Fibroblast of skin of back (primary cell): Measurements from ENCODE around the gene BRSK1.

Source experiments
- DNase-seq: peaks from one replicate; pipeline ENCODE4 v3.0.0-alpha.2; 2013

BRSK1 gene

DNA sequence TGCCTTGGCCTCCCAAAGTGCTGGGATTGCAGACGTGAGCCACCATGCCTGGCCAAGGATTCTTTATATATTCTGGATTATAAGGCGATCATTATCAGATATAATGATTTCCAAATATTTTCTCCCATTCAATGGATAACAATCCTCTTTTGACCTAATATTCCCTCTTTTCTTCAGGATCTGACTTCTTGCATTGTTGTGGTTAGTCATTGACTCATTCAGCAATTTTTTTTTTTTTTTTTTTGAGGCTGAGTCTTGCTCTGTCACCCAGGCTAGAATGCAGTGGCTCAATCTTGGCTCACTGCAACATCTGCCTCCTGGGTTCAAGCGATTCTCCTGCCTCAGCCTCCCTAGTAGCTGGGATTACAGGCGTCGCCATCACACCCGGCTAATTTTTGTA, 46.0 kb downstream of the BRSK1 start:
- peak; percentile 60 for DNase-seq

DNA sequence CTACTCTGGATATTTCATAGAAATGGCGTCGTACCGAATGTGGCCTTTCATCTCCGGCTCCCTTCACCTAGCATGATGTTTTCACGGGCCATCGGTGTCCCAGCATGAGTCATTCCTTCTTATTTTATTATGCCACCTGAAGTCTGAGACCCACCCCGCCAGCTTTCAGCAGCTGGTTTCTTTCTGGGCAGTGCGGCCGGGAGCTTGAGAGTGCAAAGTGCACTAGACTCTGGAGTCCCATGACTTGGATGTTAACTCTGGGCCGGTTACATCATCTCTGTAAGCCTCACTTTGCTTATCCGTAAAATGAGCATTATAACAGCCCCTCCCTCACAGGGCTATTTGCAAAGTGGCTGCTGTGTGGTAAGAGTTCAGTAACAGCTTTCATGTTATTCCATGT, 50.1 kb downstream of the BRSK1 start:
- DNase-seq, result no peak

DNA sequence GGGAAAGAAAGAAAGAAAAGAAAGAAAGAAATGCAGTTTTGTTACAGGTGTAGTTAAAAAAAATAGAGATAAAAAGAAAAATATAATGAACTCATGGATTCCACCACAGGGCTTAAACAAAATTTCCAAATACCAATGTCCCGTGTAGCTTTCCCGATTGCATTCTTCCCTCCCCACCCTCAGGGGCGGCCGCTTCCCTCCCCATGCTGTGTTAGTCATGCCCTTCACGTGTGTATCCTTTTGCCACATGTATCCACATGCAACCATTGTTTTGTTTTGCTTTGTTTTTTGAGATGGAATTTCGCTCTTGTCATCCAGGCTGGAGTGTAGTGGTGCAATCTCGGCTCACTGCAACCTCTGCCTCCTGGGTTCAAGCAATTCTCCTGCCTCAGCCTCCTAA, 52.3 kb downstream of the BRSK1 start:
- DNase-seq, result peak; percentile 57

DNA sequence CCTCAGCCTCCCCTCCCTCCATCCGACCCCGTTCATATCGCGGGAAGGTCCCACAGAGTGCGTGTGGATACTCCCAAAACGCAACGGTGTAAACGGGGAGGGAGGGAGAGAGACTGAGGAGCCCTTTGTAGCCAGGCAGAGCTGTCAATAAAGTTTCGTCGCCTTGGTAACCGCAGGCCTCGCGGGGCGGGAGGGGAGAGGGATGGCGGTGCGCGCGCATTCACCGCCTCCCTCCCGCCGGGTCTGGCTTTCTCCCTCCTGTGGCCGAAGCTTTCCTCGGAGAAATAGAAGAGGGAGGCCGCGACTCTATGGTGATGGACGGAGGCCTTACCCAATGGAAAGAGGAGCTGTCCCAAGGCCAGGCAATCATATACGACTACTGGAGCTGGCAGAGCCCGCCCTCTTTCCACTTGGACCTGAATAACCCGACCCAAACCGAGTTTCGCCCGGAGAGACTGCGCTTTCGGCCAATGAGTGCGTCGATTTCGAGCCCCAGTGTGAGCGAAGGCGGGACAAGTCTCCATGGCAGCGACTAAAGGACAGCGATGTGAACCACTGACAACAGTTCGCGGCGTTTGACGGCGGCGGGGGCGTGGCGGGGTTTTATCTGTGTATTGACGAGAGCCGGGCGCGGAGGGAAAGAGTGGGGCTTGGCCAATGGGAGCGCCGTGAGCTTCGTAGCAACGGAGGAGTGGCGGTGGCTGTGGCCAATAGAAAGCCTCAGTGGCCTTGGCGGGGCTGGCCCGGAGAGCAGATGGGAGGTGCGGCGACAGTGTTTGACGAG, 55.5 kb downstream of the BRSK1 start, which contains the start of gene KMT5C:
TSS of gene KMT5C (plus strand) at position 772 of the 784 bp plus-strand sequence. CDS start 2,061 bp downstream, outside the sequence.
- DNase-seq, result peak; percentile 100

DNA sequence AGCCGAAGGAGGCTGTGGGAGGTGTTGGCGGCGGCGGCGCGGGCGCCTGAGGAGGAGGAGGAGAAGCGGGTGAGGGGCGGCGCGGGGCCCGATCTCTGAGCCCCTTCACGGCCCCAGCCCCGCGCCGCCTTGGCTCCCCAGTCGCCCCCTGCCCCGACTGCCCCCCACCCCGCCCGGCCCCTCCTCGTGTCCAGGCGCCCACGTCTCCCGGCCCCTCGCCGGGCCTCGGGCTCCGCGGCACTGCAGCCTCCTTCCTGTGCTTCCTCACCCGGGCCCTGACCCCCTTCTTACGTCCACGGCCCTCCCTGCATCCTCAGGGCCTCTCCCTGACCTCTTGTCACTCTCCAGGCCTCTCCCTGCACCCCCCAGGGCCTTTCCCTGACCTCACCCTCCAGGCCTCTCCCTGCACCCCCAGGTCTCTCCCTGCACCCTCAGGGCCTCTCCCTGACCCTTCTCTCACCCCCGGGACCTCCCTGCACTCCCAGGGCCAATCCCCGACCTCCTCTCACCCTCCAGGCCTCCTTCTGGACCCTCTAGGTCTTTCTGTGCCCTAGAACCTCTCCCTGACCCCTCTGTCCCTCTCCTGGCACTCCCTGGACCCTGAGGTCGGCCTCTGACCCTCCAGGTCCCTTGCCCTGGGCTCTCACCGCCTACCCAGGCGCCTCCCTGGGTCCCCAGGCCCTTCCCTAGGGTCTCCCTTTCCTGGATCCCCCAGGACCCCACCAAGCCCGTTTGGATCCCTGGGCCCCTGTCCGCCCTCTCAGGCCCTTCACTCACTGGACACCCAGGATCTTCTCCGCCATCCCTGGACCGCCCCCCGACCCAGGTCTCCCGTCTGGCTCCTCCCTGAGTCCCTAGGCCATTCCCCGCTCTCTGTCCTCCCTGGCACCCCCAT, 56.3 kb downstream of the BRSK1 start:
- DNase-seq, result no peak

DNA sequence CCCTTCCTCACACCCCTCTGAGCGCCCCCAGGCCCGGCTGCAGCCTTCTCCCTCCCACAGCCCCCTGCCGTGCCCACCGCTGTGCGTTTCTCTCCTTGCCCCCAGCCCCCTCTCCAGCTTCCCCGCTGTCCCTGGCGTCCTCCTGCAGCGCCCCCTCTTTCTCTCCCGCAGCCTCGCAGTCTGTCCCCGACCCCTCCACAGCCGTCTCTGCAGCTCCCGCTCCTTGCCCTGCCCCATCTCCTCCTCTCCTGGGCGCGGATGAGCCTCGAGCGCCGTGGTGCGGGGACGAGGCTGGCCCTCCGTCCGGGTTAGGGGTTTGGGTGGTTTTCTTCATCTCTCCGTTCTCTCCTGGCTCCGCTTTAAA, 57.0 kb downstream of the BRSK1 start:
- no peak for DNase-seq

DNA sequence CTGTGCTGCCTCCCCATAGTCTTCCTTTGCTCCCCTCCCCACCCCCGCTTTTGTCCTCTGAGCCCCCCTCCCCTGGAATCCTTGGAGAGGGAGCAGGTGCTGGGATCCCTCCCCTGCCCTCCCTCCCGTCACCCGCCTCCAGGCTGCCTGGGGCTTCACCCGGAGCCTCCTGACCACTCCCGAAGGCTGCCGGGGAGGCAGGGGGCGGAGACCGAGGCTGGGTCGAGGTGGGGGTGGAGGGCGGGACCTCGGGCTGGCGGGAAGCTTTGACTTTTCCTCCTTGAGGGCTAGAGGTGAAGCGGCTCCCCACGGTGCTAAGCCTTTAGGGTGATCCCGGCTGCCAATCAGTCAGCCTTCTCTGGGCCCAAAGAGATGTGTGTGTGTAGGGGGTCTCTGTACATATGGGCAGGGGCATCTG, 57.4 kb downstream of the BRSK1 start:
- peak; percentile 61 for DNase-seq

DNA sequence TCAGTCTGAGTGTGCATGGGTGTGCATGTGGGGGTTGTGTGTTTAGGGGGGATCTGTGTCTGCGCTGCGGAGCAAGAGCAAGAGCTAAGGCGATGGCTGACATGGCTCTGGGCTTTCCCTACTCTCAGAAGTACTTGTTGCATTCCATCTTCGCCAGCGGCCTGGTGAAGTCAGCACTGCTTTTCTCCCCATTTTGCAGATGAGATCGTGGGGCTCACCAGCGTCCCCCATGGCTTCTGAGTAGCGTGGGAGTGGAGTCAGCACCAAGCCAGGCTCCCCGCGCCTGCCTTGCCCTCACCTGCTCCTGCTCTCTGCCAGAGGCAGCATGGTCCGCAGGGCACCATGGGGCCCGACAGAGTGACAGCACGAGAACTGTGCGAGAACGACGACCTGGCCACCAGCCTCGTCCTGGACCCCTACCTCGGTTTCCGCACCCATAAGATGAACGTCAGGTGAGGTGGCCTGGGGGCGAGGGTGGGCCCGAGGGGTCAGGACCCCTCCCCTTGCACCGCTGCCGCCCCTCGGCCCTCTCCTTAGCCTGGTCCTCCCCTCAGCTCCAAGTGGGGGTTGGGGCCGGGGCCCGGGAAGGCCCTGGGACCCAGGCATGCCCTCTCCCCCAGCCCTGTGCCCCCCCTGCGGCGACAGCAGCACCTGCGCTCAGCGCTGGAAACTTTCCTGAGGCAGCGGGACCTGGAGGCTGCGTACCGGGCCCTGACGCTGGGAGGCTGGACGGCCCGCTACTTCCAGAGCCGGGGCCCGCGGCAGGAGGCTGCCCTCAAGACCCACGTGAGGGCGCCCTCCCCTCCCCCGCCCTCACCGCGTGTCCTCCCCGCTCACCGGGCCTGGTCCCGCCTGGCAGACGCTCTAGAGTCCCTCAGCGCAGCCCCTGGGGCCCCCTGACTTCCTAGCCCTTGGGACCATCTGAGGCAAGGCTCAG, 58.1 kb downstream of the BRSK1 start:
- DNase-seq, result no peak

DNA sequence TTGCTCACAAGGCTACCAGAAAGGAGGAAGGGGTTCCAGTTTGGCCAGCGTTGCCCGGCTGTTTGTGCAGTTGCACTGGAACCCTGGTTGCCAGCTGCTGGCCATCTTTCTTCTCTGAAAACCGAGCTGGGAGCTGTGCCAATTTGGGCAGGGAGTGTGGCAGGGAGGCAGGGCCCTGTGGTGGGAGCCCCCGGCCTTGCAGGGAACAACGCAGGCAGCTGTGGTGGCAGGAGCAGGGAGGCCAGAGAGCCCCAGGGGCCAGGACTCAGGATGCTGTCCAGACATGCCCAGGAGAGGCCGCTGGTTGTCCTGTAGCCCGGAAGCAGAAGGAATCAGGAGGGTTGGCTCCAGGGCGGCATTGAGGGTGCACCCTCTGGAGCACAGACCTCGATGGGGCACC, 60.6 kb downstream of the BRSK1 start:
- DNase-seq, result peak; percentile 29

DNA sequence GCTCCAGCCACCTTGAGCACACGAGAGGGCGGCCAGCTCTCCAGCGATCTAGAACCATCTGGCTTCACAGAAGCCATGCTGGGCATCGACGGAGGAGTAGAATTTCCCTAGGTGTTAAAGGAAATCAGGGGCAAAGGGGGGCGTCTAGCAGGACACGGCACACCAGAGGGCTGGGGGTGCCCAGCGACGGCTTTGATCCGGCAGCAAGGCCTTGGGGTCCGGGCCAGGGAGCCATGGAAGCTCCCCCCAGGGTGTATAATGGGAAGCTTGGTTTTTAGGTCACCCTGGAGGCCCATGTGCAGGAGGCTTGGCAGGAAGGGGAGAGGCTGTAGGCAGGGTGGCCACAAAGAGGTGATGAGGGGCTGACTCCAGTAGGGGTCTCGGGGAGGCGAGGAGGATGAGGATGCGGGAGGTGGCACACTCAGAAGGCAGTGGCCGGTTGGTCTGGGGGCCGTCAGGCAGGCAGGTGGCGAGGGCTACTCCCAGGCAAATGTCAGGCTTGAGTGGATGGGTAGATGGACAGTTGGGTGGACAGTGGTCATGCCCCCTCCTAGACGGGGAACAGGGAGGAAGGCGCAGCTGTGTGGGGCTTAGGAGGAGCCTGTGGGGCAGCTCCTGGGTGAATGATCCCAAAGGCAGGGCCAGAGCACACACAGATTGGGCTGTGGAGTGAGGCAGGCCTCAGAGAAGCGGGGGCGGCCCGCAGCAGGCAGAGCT, 61.5 kb downstream of the BRSK1 start:
- no peak for DNase-seq

DNA sequence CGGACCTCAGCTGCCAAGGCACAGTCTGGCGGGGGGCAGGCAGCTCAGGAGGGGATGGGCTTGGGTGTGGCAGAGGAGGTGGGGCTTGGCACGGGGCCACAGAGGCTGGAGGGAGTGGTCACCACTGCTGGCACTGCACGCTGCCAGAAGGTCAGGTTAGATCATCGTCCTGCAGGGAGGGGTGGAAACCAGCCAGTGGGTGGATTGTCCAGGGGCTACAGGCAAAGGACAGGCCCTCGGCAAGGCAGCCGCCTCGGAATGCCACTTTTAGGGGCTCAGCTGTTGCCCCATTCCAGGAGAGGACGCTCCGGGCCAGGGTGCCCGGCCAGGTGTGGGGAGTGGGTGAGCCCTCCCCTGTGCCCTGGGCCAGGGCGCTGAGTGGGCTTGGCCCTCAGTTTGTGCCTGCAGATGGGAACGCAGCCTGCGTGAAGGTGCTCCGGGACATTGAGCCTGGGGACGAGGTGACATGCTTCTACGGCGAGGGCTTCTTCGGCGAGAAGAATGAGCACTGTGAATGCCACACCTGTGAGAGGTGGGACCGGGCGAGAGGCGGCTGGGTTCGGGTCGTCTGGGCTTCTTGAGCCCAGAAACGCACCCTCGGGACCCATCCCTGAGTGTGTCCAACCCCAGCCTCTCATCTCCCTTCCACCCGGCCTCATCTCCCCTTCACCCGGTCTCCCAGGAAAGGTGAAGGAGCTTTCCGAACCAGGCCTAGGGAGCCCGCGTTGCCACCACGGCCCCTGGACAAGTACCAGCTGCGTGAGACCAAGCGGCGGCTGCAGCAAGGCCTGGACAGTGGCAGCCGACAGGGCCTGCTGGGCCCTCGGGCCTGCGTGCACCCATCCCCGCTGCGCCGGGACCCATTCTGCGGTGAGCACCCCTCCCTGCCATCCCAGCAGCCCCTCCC, 62.3 kb downstream of the BRSK1 start:
- no peak for DNase-seq

DNA sequence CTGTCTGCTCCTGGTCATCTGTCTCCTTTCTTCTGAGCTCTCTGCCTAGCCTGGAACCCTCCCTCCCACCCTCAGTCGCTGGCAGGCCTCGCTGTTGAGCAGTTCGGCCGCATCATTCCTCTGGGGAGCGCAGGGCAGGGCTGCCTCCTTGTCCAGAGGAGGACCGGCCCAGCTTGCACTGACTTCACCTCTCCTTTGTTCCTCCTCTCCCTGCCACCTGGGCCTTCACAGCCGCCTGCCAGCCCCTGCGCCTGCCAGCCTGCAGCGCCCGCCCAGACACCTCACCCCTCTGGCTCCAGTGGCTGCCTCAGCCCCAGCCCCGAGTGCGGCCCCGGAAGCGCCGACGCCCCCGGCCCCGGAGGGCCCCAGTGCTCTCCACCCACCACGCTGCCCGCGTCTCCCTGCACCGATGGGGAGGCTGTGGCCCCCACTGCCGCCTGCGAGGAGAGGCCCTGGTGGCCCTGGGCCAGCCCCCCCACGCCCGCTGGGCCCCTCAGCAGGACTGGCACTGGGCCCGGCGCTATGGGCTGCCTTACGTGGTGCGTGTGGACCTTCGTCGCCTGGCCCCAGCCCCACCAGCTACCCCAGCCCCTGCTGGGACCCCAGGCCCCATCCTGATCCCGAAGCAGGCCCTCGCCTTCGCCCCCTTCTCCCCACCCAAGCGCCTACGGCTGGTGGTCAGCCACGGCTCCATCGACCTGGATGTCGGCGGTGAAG, 63.1 kb downstream of the BRSK1 start:
- DNase-seq, result no peak

DNA sequence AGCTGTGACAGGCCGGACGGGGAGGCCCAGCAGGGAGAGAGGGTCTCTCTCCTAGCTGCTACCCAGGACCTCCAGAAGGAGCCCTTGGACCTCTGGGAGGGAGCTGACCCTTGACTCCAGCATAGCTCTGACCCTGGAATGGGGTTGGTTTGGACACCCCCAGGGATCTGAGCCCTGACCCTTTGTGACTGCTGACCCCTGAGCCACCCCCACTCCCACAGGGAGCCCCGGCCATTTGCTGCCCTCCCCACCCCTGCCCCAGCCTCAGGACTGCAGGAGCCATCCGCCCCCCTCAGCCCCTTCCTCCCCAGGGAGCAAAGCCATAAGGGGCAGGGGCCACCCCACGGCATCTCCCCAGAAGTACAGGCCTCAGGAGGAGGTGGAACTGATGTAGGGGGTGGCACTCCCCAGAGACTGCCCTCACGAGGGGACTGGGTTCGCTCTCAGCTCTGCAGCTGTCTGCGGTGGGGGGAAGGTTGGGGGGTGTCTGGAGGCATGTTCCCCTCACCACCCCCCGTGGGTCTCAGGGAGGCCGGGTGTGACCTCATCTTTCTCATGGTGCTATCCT, 63.7 kb downstream of the BRSK1 start:
- DNase-seq, result no peak

DNA sequence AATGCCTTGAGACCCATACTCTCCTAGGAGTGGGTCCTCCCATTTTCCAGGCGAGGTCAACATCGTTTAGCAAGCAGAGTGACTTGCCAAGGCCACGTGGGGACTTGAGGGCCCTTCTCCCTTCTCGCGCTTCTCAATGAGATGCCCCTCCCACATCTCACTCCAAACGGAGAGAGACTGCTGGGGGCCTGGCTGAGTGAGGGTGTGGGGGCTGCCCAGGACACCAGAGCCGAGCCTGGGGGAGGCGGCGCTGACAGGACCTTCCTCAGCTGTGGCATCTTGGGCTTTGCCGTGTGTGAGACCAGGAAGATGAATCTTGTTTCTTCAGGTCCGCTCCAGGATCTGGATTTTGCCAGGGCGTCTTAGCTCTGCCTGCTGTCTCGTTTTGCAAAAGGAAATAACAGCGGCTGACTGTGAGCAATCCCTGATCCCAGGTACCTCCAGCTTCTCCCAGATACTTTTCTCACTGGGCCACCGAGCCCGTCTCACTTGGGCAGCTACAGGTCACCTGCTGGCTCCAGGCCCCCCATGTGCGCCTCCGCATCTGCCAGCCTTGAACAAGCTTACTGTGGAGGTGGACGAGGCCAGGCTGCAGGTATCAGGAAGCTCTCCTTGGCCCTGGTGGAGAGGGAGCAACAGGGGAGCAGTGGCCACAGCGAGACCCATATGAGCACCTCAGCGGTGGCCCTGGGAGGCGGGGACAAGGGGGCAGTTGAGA, 64.7 kb downstream of the BRSK1 start:
- no peak for DNase-seq

DNA sequence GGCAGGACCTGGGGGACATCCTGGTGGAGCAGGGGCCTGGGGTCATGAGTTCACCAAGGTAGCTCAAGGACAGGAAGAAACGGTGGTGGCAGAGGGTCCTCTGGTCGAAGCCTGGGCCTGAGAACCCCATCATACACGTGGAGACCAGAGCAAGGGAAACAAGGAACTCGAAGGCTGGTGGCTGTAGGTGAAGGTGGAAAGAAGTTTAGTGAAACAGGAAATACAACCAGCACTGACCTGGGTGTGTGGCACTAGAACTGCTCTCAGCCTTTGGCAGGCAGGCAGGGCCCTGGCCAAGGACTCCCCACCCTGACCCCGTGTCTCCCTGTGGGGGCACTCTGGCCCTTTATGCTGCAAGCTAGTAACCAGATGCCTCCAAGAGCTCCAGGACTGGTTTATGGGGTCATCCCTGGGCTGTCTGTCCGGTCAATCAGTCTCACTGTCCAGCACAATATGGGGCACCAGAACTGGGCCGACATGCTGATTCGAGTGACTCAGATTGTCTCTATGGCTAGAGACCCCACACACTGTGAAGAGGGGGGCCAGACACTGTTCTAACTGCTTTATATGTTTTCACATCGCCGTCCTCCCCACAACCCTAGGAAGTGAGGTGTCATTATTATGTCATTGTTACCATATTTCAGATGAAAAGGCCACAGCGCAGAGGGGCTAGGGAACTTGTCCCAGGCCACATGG, 67.0 kb downstream of the BRSK1 start:
- DNase-seq, result no peak

DNA sequence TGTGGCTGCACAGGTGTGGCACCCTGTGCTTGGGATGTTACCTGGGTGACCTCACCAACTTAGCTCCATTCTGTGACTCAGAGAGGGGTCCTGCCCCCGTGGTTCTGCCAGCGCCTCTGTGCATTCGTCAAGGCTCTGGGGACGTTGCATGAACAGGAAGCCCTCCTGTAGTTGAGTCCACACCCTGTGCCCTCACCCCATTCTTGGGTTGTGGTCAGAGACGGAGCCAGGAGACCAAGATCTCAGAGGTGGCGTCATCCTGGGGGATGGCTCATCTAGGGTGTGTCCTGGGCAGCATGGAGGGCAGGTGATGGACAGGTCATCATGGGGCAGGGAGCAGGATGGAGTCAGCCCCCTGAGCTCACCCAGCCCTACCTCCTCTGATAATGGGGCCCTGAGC, 68.2 kb downstream of the BRSK1 start:
- DNase-seq, result no peak

DNA sequence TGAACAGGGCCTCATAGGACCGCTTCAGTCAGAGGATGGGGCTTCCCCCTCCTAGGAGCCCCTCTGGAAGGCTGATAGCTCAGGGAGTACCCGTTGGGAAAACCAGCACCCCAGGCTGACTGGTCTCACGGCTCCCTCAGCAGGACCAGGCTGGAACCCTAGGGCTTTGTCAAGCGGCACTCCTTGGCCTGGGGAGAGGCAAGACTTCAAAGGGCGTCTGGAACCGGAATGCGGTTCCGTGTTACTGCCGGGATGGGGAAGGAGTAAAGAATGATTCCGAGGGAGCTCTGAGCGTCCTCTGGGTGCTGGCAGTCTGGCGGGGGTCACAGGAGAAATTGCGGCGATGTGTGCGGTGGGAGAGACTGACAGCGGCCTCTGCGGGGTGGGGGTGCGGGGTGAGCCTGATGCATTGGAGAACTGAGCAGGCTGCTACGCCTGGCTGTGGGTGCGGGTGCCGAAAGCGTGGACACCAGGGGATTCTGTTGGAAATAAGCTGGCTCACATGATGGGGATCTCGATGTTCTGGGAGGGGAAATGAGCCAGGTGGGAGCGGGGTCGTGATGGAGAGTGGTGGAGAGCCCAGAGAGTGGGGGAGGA, 68.8 kb downstream of the BRSK1 start:
- DNase-seq, result no peak

DNA sequence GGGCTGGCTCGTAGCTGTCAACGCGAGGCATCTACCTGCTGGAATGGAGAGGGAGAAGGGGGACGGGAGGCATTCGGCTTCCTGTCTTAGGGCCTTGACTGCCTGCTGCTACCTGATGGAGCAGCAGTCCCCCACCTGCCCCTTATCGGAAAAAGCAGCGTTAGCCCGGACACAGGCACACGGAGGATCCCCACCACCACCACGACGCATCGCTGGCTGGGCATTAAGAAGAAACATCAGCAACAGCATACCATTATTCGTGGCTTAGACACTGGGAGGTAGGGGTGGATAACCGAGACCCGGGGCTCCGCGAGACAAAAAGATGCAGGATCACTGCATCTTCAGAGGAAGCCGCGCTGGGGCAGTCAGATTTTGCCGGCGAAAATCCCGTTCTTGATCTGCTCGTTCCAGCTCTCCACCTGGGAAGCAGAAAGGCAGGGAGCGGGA, 69.6 kb downstream of the BRSK1 start:
- no peak for DNase-seq
